ENCODE results near the gene AK5. TPM values are rescaled to one million over a fixed set of nuclear protein-coding genes. Genes with fewer than 3 reads are reported as not detected.

AK5 gene
- total and polyA plus RNA-seq, 9 donors: 5.3 to 10.3 (median 9.0) TPM

DNA sequence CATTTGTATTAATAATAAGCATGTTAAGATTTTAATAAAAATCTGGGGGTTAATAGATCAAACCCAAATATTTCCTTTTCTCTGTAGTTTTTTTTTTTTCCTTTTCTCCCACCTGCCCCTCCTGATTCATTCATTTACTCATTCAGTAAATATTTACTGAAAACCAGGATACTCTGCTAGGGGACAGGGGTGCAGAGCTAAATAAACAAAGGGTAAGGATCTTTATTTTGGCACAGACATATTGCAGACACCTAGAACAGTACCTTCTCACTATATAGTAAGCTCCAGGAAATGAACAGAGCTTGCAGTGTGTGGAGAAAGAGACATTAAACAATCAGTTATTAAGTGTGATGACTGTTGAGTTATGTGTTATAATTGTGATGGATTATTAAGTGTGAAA lies 60.9 kb downstream of the AK5 start:
- Histone ChIP-seq H3K36me3 (ENCODE audit: control insufficient read depth, insufficient read depth, low read length) (peaks cover 3% of the 10 kb centered on the region), H3K4me3 (ENCODE audit: low read length) (no peak overlapping the region), H3K27ac (ENCODE audit: low read length) (no peak overlapping the region), H3K27me3 (ENCODE audit: control insufficient read depth, insufficient read depth, low read length) (no peaks in the 10 kb centered on the region), H3K9me3 (replicated peaks; ENCODE audit: control insufficient read depth, low read depth, low read length) (no peaks in the 10 kb centered on the region), H3K4me1 (ENCODE audit: control insufficient read depth, insufficient read depth, low read length) (no peaks in the 10 kb centered on the region)
- no peak for DNase-seq

DNA sequence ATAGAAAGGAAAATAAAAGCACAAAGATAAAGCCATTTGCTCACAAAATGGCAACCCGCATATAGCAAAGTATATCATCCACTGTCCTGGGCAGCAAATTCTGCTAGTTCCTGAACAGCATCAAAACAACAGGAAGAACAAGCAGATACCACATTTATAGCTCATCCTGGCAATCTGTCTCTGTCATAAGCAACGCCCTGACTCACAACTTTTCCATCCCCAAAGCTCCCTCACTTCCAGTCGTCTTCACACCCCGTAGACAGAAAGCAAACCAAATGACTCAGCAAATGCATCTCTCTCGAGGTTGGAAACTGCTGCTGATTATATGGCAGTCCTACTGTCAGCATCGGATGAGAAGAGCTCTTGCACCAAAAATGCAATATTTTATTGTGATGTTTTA lies 65.8 kb downstream of the AK5 start:
- no peaks in the 10 kb centered on the region for H3K4me1 ChIP-seq (ENCODE audit: control insufficient read depth, insufficient read depth, low read length)
- no peak overlapping the region for H3K4me3 ChIP-seq (ENCODE audit: low read length)
- no peak overlapping the region for H3K27ac ChIP-seq (ENCODE audit: low read length)
- WGBS (ENCODE audit: insufficient coverage): 67% methylated on average over 2 of the region's 6 CpGs
- H3K27me3 ChIP-seq (ENCODE audit: control insufficient read depth, insufficient read depth, low read length): no peaks in the 10 kb centered on the region
- H3K36me3 ChIP-seq (ENCODE audit: control insufficient read depth, insufficient read depth, low read length): no peaks in the 10 kb centered on the region
- no peak for DNase-seq
- no peaks in the 10 kb centered on the region for H3K9me3 ChIP-seq (replicated peaks; ENCODE audit: control insufficient read depth, low read depth, low read length)

DNA sequence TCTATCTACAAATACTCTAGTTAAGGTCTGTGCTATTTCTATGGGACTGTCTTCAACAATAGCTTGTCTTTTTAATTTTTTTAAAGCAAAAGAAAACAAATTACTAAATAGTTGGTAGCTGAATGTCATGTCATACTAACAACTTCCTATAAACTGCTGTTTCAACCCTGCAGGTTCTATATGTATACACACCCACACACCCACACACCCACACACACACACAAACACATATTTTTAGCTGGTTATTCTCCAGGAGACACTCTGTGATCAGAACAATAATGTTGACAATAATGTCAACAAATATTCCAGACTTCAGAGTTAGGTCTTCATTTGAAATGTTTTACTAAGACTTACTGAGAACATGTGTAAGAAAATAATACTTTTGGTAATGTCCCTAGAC lies 66.7 kb downstream of the AK5 start:
- Histone ChIP-seq H3K27me3 (ENCODE audit: control insufficient read depth, insufficient read depth, low read length) (no peaks in the 10 kb centered on the region), H3K27ac (ENCODE audit: low read length) (no peak overlapping the region), H3K9me3 (replicated peaks; ENCODE audit: control insufficient read depth, low read depth, low read length) (no peaks in the 10 kb centered on the region), H3K36me3 (ENCODE audit: control insufficient read depth, insufficient read depth, low read length) (no peaks in the 10 kb centered on the region), H3K4me3 (ENCODE audit: low read length) (no peak overlapping the region), H3K4me1 (ENCODE audit: control insufficient read depth, insufficient read depth, low read length) (no peaks in the 10 kb centered on the region)
- no peak for DNase-seq

DNA sequence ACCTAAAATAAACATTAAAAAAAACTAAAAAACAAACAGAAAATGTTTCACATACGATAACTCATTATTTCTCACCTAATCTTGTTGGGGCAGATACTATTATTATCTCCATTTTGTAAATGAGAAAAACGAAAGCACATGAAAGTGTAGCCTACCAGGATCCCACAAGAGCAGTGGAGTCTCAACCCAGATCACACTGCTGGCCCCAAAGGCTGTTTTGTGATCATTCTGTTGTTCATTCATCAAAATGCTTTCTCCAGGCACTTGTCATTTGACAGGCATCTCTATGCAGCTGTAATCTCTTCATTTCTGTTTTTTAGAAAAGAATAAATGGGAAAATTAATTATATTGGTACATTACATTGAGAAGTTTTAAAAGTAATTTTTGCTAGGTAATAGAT lies 67.5 kb downstream of the AK5 start:
- no peaks in the 10 kb centered on the region for H3K27me3 ChIP-seq (ENCODE audit: control insufficient read depth, insufficient read depth, low read length)
- H3K9me3 ChIP-seq (replicated peaks; ENCODE audit: control insufficient read depth, low read depth, low read length): no peaks in the 10 kb centered on the region
- H3K4me3 ChIP-seq (ENCODE audit: low read length): no peak overlapping the region
- no peaks in the 10 kb centered on the region for H3K4me1 ChIP-seq (ENCODE audit: control insufficient read depth, insufficient read depth, low read length)
- no peak overlapping the region for H3K27ac ChIP-seq (ENCODE audit: low read length)
- WGBS (ENCODE audit: insufficient coverage): 80% methylated on average over 1 of the region's 2 CpGs
- no peaks in the 10 kb centered on the region for H3K36me3 ChIP-seq (ENCODE audit: control insufficient read depth, insufficient read depth, low read length)
- DNase-seq: no peak

DNA sequence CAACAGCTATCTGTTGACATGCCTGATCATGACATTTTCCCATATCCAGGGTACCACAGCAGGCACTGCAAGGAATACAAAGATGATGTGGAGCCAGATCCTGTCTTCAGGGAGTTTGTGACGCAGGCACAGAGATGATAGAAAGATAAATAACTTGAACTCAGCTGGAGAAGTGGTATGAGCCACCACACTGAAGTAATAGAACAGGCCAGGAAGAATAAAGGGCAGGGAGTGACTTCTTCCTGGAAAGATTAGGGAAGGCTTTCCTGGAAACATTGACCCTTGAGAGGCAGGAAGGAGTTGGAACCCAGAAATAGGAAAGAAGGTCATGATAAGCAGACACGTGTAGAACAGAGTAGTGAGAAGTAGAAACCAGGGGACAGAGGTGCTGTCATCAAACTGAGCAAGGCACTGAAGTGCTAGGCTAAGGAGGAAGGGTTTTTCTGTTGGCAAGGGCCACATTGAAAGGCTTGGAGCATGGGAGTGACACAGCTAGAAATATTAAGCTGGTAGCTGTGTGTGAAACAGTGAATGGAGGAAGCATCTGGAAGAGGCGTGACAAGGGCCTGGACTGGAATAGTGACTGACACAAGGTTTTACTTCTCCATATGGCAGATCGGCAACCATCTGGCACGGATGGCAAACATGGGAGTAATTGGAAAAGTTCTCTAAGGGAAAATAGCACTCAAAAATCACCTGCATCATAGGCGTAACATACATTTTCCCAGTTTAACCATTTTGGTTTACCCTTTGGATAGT lies 68.4 kb downstream of the AK5 start:
- H3K4me1 ChIP-seq (ENCODE audit: control insufficient read depth, insufficient read depth, low read length): no peaks in the 10 kb centered on the region
- no peaks in the 10 kb centered on the region for H3K27me3 ChIP-seq (ENCODE audit: control insufficient read depth, insufficient read depth, low read length)
- H3K9me3 ChIP-seq (replicated peaks; ENCODE audit: control insufficient read depth, low read depth, low read length): no peaks in the 10 kb centered on the region
- H3K27ac ChIP-seq (ENCODE audit: low read length): no peak overlapping the region
- no peak for DNase-seq
- no peak overlapping the region for H3K4me3 ChIP-seq (ENCODE audit: low read length)
- H3K36me3 ChIP-seq (ENCODE audit: control insufficient read depth, insufficient read depth, low read length): no peaks in the 10 kb centered on the region
- 89% methylated on average over 4 of the region's 6 CpGs for WGBS (ENCODE audit: insufficient coverage)

DNA sequence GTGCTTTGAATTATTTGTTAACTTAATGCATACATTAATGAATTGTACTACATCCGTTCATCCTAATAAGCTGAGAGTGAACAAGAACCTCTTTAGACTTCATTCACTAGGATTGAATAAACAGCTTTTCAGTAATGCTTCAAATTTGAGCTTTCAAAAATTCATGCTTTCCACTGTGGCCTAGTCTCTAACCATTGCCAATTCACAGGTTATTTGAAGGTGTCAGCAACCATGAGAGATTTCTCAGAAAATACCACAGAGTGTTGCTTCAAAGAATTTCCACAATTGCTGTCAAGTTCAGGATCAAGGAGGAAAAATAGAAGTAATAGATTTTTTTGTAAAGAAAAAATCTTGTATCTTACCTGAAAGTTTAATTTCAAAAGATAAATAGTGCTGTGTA lies 72.7 kb downstream of the AK5 start:
- H3K9me3 ChIP-seq (replicated peaks; ENCODE audit: control insufficient read depth, low read depth, low read length): no peaks in the 10 kb centered on the region
- H3K4me1 ChIP-seq (ENCODE audit: control insufficient read depth, insufficient read depth, low read length): no peaks in the 10 kb centered on the region
- WGBS (ENCODE audit: insufficient coverage): no CpG with 5 or more reads among the region's 1 CpG
- H3K4me3 ChIP-seq (ENCODE audit: low read length): no peak overlapping the region
- H3K27me3 ChIP-seq (ENCODE audit: control insufficient read depth, insufficient read depth, low read length): no peaks in the 10 kb centered on the region
- no peak for DNase-seq
- no peaks in the 10 kb centered on the region for H3K36me3 ChIP-seq (ENCODE audit: control insufficient read depth, insufficient read depth, low read length)
- no peak overlapping the region for H3K27ac ChIP-seq (ENCODE audit: low read length)

DNA sequence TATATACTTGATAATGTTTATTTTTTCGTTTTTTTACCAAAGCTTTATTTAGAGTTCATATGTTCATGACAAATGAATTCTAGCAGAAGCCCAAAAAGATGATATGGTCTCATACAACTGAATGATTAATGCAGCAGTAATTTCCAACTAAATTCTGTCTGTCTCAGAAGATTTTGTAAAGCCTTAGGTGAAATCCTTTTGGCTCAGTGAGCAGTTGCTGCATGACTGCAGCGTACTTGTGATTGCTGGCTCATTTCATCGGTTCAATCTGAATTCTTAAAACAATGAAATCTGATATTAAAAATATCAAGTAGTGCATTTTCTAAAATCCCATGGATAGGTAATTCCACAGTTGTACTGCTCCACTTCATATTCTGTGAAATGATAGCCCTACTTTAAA lies 73.2 kb downstream of the AK5 start:
- Histone ChIP-seq H3K36me3 (ENCODE audit: control insufficient read depth, insufficient read depth, low read length) (no peaks in the 10 kb centered on the region), H3K4me3 (ENCODE audit: low read length) (no peak overlapping the region), H3K9me3 (replicated peaks; ENCODE audit: control insufficient read depth, low read depth, low read length) (no peaks in the 10 kb centered on the region), H3K27ac (ENCODE audit: low read length) (no peak overlapping the region), H3K4me1 (ENCODE audit: control insufficient read depth, insufficient read depth, low read length) (no peaks in the 10 kb centered on the region), H3K27me3 (ENCODE audit: control insufficient read depth, insufficient read depth, low read length) (no peaks in the 10 kb centered on the region)
- no CpG with 5 or more reads among the region's 3 CpGs for WGBS (ENCODE audit: insufficient coverage)
- no peak for DNase-seq

DNA sequence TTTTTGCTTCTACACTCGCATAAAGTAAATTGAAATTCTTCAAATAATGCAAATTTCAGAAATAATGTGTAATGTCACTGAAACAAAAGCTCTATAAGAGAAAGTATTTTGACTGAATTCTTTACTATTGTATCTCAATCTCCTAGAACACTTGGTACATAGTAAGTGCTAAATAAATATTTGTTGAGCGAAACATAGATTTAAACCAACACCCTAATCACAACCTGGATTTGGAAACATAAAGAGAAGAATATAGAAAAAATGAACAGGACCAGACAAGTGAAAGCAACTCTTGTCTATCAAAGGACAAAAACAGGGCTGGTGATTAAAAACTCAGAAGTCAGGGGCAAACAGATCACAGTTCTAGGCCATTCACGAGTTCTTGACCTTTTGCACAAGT lies 74.3 kb downstream of the AK5 start:
- Histone ChIP-seq H3K4me1 (ENCODE audit: control insufficient read depth, insufficient read depth, low read length) (no peaks in the 10 kb centered on the region), H3K4me3 (ENCODE audit: low read length) (no peak overlapping the region), H3K36me3 (ENCODE audit: control insufficient read depth, insufficient read depth, low read length) (no peaks in the 10 kb centered on the region), H3K9me3 (replicated peaks; ENCODE audit: control insufficient read depth, low read depth, low read length) (no peaks in the 10 kb centered on the region), H3K27ac (ENCODE audit: low read length) (no peak overlapping the region), H3K27me3 (ENCODE audit: control insufficient read depth, insufficient read depth, low read length) (no peaks in the 10 kb centered on the region)
- WGBS (ENCODE audit: insufficient coverage): no CpG with 5 or more reads among the region's 3 CpGs
- DNase-seq: no peak

DNA sequence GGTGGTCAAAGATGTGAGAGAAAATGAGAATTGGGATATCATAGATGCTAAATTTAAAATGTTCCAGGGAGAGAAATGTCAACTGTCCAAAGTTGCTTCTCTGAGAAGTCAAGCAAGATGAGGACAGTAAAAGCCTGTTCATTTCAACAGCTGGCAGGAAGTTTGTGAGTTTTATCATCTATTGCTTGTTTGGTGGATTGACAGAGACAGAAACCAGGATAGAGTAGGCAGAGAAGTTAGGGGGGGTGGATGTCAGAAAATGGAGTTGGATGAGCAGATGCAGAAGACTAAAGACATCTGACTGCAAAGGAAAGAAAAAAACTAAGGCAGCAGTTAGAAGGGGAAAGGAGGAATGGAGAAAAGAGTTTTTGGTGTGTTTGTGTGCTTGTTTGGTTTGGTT lies 78.4 kb downstream of the AK5 start:
- no peaks in the 10 kb centered on the region for H3K36me3 ChIP-seq (ENCODE audit: control insufficient read depth, insufficient read depth, low read length)
- peak; percentile 20 for DNase-seq
- no peak overlapping the region for H3K4me3 ChIP-seq (ENCODE audit: low read length)
- H3K9me3 ChIP-seq (replicated peaks; ENCODE audit: control insufficient read depth, low read depth, low read length): no peaks in the 10 kb centered on the region
- no peaks in the 10 kb centered on the region for H3K27me3 ChIP-seq (ENCODE audit: control insufficient read depth, insufficient read depth, low read length)
- no peak overlapping the region for H3K27ac ChIP-seq (ENCODE audit: low read length)
- no peaks in the 10 kb centered on the region for H3K4me1 ChIP-seq (ENCODE audit: control insufficient read depth, insufficient read depth, low read length)

DNA sequence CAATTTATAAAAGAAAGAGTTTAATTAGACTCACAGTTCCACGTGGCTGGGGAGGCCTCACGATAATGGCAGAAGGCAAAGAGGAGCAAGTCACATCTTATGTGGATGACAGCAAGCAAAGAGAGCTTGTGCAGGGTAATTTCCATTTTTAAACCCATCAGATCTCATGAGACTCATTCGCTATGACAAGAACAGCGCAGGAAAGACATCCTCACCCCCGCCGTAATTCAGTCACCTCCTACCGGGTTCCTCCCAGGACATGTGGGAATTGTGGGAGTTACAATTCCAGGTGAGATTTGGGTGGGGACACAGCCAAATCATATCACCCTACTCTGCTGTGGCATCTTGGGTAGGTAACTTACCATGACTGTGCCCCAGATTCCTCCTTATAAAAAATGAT lies 79.8 kb downstream of the AK5 start:
- Histone ChIP-seq H3K27ac (ENCODE audit: low read length) (no peak overlapping the region), H3K4me3 (ENCODE audit: low read length) (no peak overlapping the region), H3K36me3 (ENCODE audit: control insufficient read depth, insufficient read depth, low read length) (no peaks in the 10 kb centered on the region), H3K27me3 (ENCODE audit: control insufficient read depth, insufficient read depth, low read length) (no peaks in the 10 kb centered on the region), H3K9me3 (replicated peaks; ENCODE audit: control insufficient read depth, low read depth, low read length) (no peaks in the 10 kb centered on the region), H3K4me1 (ENCODE audit: control insufficient read depth, insufficient read depth, low read length) (no peaks in the 10 kb centered on the region)
- no CpG with 5 or more reads among the region's 7 CpGs for WGBS (ENCODE audit: insufficient coverage)
- DNase-seq: no peak

DNA sequence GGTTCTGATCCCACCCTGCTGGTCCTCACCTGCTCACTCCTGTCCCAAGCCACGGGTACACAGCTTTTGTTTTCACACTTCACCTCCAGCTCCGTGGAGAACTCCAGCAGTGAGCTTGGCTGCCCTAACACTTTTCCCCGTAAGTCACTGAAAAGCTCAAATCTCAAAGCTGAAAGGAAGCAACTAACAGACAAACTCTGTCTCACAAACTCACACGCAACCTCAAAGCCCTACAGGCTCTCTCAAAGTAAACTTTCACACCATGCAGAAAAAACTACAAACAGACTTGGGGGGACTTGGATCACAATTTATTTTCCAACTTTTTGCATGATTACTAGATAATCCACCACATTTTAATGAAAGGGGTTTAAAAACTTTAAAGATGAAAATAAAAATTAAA lies 88.3 kb downstream of the AK5 start:
- Histone ChIP-seq H3K4me1 (ENCODE audit: control insufficient read depth, insufficient read depth, low read length) (no peaks in the 10 kb centered on the region), H3K4me3 (ENCODE audit: low read length) (no peak overlapping the region), H3K27me3 (ENCODE audit: control insufficient read depth, insufficient read depth, low read length) (no peaks in the 10 kb centered on the region), H3K27ac (ENCODE audit: low read length) (no peak overlapping the region), H3K36me3 (ENCODE audit: control insufficient read depth, insufficient read depth, low read length) (no peaks in the 10 kb centered on the region), H3K9me3 (replicated peaks; ENCODE audit: control insufficient read depth, low read depth, low read length) (no peaks in the 10 kb centered on the region)
- no peak for DNase-seq
- 24% methylated on average over 3 of the region's 4 CpGs for WGBS (ENCODE audit: insufficient coverage)

Data from muscle of leg (tissue), 11 donors.